ENCODE measurements around the gene HIGD2A. TPM values are rescaled to one million over a fixed set of nuclear protein-coding genes. Genes with fewer than 3 reads are reported as not detected.
A peak's percentile ranks its signal among the peaks of the same experiment; 100 is the strongest.

Gene HIGD2A
- total RNA-seq, 1 donor from 2014 or later, result 102 TPM

GRCh38 chr5:176391999-176392398, 3.4 kb downstream of the HIGD2A start:
- H3K27ac ChIP-seq, result no peak overlapping the region
- H3K4me1 ChIP-seq, result peaks cover 27% of the 10 kb centered on the region
- H3K27me3 ChIP-seq (ENCODE audit: low read depth), result no peaks in the 10 kb centered on the region
- no peaks in the 10 kb centered on the region for H3K9me3 ChIP-seq
- DNase-seq, result no peak
- H3K4me3 ChIP-seq, result no peak overlapping the region
- TF ChIP-seq CTCF (IDR thresholded peaks at IDR 0.05), result no peak
- intact Hi-C loops (cut with DNase I), result no loop called here
- ATAC-seq, result no peak
- H3K36me3 ChIP-seq, result peaks cover 51% of the 10 kb centered on the region

- no peaks in the 10 kb centered on the region for H3K9me3 ChIP-seq
- DNase-seq, result no peak
- H3K4me3 ChIP-seq, result no peak overlapping the region
- intact Hi-C loops (cut with DNase I), result no loop called here
- TF ChIP-seq CTCF (IDR thresholded peaks at IDR 0.05), result no peak
- H3K4me1 ChIP-seq, result peaks cover 22% of the 10 kb centered on the region
- ATAC-seq, result no peak
- no peak overlapping the region for H3K27ac ChIP-seq
- peaks cover 52% of the 10 kb centered on the region for H3K36me3 ChIP-seq
- no peaks in the 10 kb centered on the region for H3K27me3 ChIP-seq (ENCODE audit: low read depth)
Observed at GRCh38 chr5:176392526-176392925, 4.0 kb downstream of the HIGD2A start.

- H3K36me3 ChIP-seq, result peaks cover 64% of the 10 kb centered on the region
- ATAC-seq, result no peak
- no peak for TF ChIP-seq CTCF (IDR thresholded peaks at IDR 0.05)
- H3K27ac ChIP-seq, result no peak overlapping the region
- no peaks in the 10 kb centered on the region for H3K27me3 ChIP-seq (ENCODE audit: low read depth)
- peaks cover 16% of the 10 kb centered on the region for H3K4me1 ChIP-seq
- intact Hi-C loops (cut with DNase I), result no loop called here
- DNase-seq, result no peak
- no peaks in the 10 kb centered on the region for H3K9me3 ChIP-seq
- H3K4me3 ChIP-seq, result no peak overlapping the region
Observed at GRCh38 chr5:176394096-176394495, 5.5 kb downstream of the HIGD2A start.

GRCh38 chr5:176394881-176395675, 6.5 kb downstream of the HIGD2A start:
- intact Hi-C loops (cut with DNase I), result no loop called here
- H3K27ac ChIP-seq, result no peak overlapping the region
- no peak for DNase-seq
- H3K4me3 ChIP-seq, result no peak overlapping the region
- TF ChIP-seq CTCF (IDR thresholded peaks at IDR 0.05), result no peak
- H3K9me3 ChIP-seq, result no peaks in the 10 kb centered on the region
- no peaks in the 10 kb centered on the region for H3K27me3 ChIP-seq (ENCODE audit: low read depth)
- peak; percentile 30 to 46 for ATAC-seq
- peaks cover 65% of the 10 kb centered on the region for H3K36me3 ChIP-seq
- peaks cover 10% of the 10 kb centered on the region for H3K4me1 ChIP-seq

GRCh38 chr5:176396330-176396729, 7.8 kb downstream of the HIGD2A start:
- no peak for DNase-seq
- intact Hi-C loops (cut with DNase I), result no loop called here
- no peaks in the 10 kb centered on the region for H3K9me3 ChIP-seq
- H3K4me1 ChIP-seq, result peaks cover 5% of the 10 kb centered on the region
- no peaks in the 10 kb centered on the region for H3K27me3 ChIP-seq (ENCODE audit: low read depth)
- H3K36me3 ChIP-seq, result peaks cover 57% of the 10 kb centered on the region
- no peak for ATAC-seq
- TF ChIP-seq CTCF (IDR thresholded peaks at IDR 0.05), result no peak
- H3K4me3 ChIP-seq, result no peak overlapping the region
- H3K27ac ChIP-seq, result no peak overlapping the region
